HFF-Myc (cell line): ENCODE results near the gene RALGAPA2.

Source experiments
- DNase-seq: peaks from one replicate; pipeline ENCODE4 v3.0.0-alpha.2; 2011; ENCODE audit warnings: low read depth; ENCODE audit errors: extremely low read depth
- H3K4me3 ChIP-seq: replicated peaks from 2 replicates; pipeline ENCODE4 v1.5.1; 2011; ENCODE audit warnings: low read depth, mild to moderate bottlenecking, control low read depth, low read length
- TF ChIP-seq, protein P1 (sequence below): IDR thresholded peaks from 2 replicates; pipeline ENCODE4 v1.5.1; 2012; ENCODE audit warnings: mild to moderate bottlenecking, low read depth, low read length, control low read depth; ENCODE audit errors: missing control alignments

The RALGAPA2 gene

DNA sequence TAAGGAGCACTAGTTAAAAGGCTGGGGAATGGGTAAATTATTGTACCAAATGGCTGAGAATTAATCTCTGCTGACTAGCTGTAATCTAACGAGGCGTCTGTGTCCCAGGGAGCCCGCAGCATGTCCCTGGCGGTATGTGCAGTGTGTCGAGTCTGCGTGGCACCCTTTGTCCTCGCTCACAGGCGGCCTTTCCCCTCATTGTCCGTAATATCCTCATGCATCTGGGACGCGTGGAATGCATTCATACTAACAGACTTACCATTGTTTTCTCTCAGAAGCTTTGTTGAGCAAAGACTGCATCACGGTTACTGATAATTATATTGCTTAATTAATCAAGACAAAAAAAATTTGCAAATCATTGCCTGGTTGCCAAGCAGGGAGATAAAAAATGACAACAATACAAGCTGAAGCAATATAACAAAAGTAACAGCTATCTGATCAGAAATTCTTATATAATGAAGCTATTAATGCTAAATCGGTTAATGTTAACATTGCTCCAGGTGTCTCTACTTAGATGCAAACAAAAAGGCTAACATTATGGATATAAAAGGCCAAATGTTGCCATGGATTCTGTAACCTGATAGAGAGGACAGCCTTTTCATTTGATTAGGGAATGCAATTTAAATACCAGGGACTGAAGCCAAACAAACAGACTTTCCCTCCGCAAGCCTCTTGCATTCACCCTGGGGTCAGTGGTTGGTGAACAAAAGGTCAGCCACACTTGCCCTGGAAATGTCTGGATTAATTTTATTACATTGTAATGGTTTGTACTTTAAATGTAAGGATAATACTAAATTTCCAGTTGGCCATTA is 219.7 kb downstream of the RALGAPA2 start:
- TF ChIP-seq, protein P1, sequence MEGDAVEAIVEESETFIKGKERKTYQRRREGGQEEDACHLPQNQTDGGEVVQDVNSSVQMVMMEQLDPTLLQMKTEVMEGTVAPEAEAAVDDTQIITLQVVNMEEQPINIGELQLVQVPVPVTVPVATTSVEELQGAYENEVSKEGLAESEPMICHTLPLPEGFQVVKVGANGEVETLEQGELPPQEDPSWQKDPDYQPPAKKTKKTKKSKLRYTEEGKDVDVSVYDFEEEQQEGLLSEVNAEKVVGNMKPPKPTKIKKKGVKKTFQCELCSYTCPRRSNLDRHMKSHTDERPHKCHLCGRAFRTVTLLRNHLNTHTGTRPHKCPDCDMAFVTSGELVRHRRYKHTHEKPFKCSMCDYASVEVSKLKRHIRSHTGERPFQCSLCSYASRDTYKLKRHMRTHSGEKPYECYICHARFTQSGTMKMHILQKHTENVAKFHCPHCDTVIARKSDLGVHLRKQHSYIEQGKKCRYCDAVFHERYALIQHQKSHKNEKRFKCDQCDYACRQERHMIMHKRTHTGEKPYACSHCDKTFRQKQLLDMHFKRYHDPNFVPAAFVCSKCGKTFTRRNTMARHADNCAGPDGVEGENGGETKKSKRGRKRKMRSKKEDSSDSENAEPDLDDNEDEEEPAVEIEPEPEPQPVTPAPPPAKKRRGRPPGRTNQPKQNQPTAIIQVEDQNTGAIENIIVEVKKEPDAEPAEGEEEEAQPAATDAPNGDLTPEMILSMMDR = no peak
- no peak overlapping the region for H3K4me3 ChIP-seq
- DNase-seq = no peak

DNA sequence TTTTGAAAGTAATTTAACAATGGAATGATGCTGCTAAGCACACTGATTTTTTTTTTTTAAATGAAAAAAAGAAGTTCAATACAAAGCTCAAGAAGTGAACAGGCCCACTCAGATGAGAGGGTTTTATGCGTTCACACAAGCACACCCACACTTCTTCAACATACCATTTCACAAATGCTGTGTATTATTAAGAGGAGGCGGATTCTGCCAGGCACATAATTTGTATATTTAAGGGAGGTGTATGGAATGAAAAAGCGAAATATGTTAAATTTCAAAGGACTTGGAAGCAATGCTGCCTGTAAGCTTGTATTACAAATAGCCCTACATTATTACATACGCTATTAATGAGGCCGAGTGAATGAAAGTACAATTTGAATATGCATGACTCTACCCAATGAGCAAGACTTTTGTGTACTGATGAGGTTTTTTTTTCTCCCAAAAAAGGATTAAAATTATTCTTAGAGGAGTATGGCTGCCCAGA is 220.6 kb downstream of the RALGAPA2 start:
- TF ChIP-seq, protein P1 = no peak
- no peak overlapping the region for H3K4me3 ChIP-seq
- no peak for DNase-seq

DNA sequence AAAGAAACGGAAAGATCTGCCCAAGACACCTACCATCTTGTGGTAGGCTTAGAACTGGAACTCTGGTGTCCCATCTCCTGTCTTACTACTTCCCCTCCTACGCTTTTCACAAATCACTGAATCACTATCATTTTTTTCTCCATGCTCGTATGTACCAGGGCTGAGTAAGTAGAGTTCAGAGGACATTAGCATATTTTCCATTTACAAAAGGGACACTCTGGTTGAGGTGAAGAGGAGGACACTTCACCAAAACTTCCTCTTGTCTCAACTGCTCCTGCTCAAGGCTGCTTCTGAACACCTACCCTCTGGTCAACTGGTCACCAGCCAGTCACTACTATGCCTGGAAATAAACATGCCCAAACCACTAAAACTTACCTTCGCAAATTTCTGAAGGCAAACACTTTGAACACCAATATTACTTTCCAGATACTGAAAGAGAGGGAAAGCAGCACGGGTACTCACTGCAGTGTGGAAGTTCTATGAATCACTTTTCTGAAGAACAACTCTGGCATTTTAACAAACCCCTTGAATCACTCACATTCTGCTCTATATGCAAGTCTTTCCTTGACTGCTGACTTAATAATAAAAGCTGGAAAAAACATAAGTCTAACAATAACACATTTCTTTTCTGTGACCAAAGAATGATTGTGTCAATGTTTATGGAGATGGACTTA is 221.2 kb downstream of the RALGAPA2 start:
- TF ChIP-seq, protein P1 = no peak
- H3K4me3 ChIP-seq = no peak overlapping the region
- no peak for DNase-seq

DNA sequence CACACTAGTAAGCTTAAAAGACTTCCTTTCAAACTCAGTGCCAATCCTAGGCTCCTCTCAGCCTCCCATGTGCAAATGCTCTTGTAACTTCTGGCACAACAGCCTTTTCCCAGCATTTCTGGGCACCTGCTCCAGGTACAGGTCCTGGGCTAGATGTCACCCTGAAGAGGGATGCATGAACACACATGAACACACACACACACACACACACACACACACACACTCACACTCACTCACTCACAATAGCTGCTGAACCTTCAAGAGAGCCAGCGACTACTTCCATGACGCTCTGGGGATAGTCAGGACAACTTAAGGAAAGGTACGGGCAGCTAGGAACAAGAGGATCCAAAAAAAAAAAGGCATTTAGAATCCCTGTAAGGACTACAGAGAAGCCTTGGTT is 221.8 kb downstream of the RALGAPA2 start:
- H3K4me3 ChIP-seq = no peak overlapping the region
- no peak for DNase-seq
- TF ChIP-seq, protein P1 = no peak

DNA sequence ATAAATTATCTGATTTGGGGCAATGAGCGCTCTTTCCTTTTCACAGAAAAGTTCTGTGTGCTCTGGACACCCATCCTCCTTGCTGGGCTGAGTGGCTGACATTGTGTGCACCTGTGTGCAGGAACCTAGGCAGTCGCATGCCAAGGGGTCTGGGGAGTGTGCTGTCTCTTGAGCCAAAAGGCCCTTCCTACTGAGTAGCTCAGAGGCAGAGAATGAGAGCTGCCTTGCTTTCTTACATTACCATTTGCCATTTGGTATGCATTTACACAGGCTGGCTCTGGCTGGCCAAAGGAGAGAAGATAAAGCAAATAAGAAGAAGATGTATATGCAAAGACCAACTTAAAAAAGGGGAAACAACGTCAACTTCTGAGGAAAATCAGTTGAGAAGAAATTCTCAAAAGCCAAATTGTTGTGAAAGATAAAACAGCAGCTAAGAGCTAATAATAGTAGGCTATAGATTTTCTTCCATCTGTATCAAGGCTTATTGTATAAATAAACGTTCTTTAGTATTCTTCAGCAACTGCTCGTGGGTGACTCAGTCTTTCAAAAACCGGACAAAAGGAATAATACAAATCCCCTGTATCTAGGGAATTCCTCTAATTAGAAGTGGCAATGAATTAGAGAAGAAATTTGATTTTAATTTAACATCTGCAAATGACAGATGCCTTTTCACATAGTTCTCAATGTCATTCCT is 222.6 kb downstream of the RALGAPA2 start:
- DNase-seq = no peak
- H3K4me3 ChIP-seq = no peak overlapping the region
- TF ChIP-seq, protein P1 = no peak

DNA sequence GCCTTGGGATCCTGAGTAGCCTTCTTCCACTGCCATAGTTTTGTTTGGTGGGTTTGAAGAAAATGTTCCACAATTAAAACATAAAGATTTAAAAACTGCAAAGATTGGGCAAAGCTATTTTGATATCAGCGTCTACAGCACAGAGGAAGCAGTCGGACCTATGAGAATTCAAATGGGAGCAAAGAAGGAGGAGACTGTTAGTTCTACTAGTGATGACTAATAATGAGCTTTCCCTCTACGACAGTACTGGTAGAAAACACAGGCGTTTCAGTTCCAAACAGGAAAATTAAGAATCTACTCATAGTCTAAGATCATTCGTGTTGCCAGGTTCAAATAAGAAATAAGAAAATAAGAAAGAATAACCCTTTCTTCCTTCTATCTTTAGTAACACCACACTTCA is 223.4 kb downstream of the RALGAPA2 start:
- no peak overlapping the region for H3K4me3 ChIP-seq
- TF ChIP-seq, protein P1 = no peak
- DNase-seq = no peak
